OCI-LY3 (cell line): ENCODE measurements around the gene SEZ6L.

Experiments
- H2AFZ ChIP-seq: fragments of 200-600, 300-600 bp; shearing (Covaris generic); 2 replicates; pipeline ENCODE4 v1.6.0; 2014; ENCODE audit warnings: antibody characterized with exemption, low read depth, low read length
- H3K27ac ChIP-seq: fragments of 200-600, 300-600 bp; sonication (generic); 2 replicates; pipeline ENCODE4 v1.5.1; 2014; ENCODE audit warnings: mild to moderate bottlenecking, low read length, moderate library complexity, mixed read lengths
- H3K27me3 ChIP-seq: fragments of 200-600, 300-600 bp; sonication (generic); 2 replicates; pipeline ENCODE4 v1.6.1; 2014; ENCODE audit warnings: low read depth, low read length, mixed read lengths
- H3K36me3 ChIP-seq: fragments of 200-600, 300-600 bp; sonication (generic); replicated peaks from 2 replicates; pipeline ENCODE3; 2014; ENCODE audit warnings: low read depth, low read length, mixed read lengths
- H3K4me1 ChIP-seq: fragments of 300-600, 200-600 bp; sonication (generic); 2 replicates; pipeline ENCODE4 v1.6.1; 2014; ENCODE audit warnings: low read length, mixed read lengths
- H3K4me2 ChIP-seq: fragments of 200-600, 300-600 bp; sonication (generic); 2 replicates; pipeline ENCODE4 v1.6.1; 2014; ENCODE audit warnings: low read length, mixed read lengths
- H3K4me3 ChIP-seq: fragments of 300-600, 200-600 bp; sonication (generic); 2 replicates; pipeline ENCODE4 v1.5.1; 2014; ENCODE audit warnings: antibody characterized with exemption, mild to moderate bottlenecking, low read length, moderate library complexity
- H3K79me2 ChIP-seq: fragments of 300-600, 200-600 bp; shearing (Covaris generic); 2 replicates; pipeline ENCODE4 v1.6.1; 2014; ENCODE audit warnings: mild to moderate bottlenecking, low read length, mixed read lengths
- H3K9ac ChIP-seq: fragments of 300-600, 200-600 bp; shearing (Covaris generic); 2 replicates; pipeline ENCODE4 v1.6.0; 2014; ENCODE audit warnings: mild to moderate bottlenecking, low read length, moderate library complexity
- H3K9me3 ChIP-seq: fragments of 200-600, 300-600 bp; shearing (Covaris generic); 2 replicates; pipeline ENCODE4 v1.6.1; 2014; ENCODE audit warnings: low read length, mixed read lengths; ENCODE audit not compliant: insufficient read depth
- H4K20me1 ChIP-seq: fragments of 200-600, 300-600 bp; sonication (generic); 2 replicates; pipeline ENCODE4 v1.6.1; 2016; ENCODE audit warnings: low read length, mixed read lengths; ENCODE audit not compliant: insufficient read depth
- EZH2phosphoT487 ChIP-seq: fragments of 200-600 bp; shearing (Covaris generic); IDR thresholded peaks from 2 replicates; pipeline ENCODE4 v1.6.1; 2018; ENCODE audit warnings: antibody characterized with exemption, mixed run types, low read depth
- TF ChIP-seq, protein P1 (sequence below): fragments of 200-600, 300-600 bp; sonication (generic); IDR thresholded peaks from 2 replicates; pipeline ENCODE4 v1.5.1; 2014; ENCODE audit warnings: antibody characterized with exemption, low read length, low read depth

The SEZ6L gene

DNA sequence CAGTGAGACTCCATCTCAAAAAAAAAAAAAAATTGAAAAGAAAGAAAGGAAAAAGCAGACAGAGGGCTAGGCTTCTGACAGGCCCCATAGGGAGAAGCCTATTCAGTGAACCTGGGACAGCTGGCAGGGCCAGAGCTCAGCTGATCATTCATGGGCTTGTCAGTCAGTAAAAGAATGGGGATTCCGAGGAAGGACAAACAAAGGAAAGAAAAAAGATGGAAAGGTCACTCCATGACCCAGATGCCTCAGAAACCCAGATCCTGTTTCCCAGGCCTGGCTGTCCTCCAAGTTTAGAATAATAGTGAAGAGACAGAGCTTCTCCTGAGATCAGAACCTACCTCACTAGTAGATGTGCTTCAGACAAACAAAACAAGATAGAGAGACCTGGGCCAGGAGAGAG lies 225.5 kb downstream of the SEZ6L start:
- Histone ChIP-seq H3K9me3 (no peaks in the 10 kb centered on the region), H3K4me3 (no peak overlapping the region), H3K27ac (no peak overlapping the region), H4K20me1 (no peaks in the 10 kb centered on the region), H3K4me1 (peaks cover 14% of the 10 kb centered on the region), H3K9ac (no peak overlapping the region), H3K79me2 (no peaks in the 10 kb centered on the region), H2AFZ (no peak overlapping the region), H3K4me2 (no peak overlapping the region), H3K27me3 (peaks cover 20% of the 10 kb centered on the region; the same call in 1 of the 2 replicates), H3K36me3 (no peaks in the 10 kb centered on the region)
- TF ChIP-seq, protein P1, sequence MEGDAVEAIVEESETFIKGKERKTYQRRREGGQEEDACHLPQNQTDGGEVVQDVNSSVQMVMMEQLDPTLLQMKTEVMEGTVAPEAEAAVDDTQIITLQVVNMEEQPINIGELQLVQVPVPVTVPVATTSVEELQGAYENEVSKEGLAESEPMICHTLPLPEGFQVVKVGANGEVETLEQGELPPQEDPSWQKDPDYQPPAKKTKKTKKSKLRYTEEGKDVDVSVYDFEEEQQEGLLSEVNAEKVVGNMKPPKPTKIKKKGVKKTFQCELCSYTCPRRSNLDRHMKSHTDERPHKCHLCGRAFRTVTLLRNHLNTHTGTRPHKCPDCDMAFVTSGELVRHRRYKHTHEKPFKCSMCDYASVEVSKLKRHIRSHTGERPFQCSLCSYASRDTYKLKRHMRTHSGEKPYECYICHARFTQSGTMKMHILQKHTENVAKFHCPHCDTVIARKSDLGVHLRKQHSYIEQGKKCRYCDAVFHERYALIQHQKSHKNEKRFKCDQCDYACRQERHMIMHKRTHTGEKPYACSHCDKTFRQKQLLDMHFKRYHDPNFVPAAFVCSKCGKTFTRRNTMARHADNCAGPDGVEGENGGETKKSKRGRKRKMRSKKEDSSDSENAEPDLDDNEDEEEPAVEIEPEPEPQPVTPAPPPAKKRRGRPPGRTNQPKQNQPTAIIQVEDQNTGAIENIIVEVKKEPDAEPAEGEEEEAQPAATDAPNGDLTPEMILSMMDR, result no peak
- no peak for TF ChIP-seq EZH2phosphoT487

DNA sequence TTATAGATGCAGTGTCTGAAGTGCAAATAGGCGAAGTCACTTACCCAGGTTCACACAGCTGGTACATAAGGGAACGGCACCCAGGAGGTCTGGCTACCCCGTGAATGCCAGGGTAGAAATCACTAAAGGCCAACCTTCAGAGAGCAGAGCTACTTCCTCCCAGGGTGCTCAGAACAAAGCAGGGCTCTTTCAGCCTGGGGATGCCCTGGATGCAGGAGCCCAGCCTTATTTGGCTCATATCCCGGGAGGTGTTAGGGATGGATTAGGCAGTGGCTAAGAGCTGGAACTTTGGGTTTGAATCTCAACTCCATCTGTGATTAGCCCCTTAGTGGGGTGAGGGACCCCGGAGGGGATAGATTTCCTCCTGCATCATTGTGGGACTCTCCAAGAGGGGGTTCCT lies 226.7 kb downstream of the SEZ6L start:
- H3K4me3 ChIP-seq, result no peak overlapping the region
- H3K9ac ChIP-seq, result no peak overlapping the region
- H3K4me2 ChIP-seq, result no peak overlapping the region
- H2AFZ ChIP-seq, result no peak overlapping the region
- H3K9me3 ChIP-seq, result no peaks in the 10 kb centered on the region
- H3K4me1 ChIP-seq, result peaks cover 22% of the 10 kb centered on the region
- peaks cover 20% of the 10 kb centered on the region; the same call in 1 of the 2 replicates for H3K27me3 ChIP-seq
- H3K36me3 ChIP-seq, result no peaks in the 10 kb centered on the region
- H3K27ac ChIP-seq, result no peak overlapping the region
- no peaks in the 10 kb centered on the region for H3K79me2 ChIP-seq
- TF ChIP-seq, protein P1, result no peak
- TF ChIP-seq EZH2phosphoT487, result no peak
- H4K20me1 ChIP-seq, result no peaks in the 10 kb centered on the region

- no peak overlapping the region for H2AFZ ChIP-seq
Measured at GRCh38 chr22:26398741-26399153, 229.5 kb downstream of the SEZ6L start.

GRCh38 chr22:26399289-26399688 lies 230.0 kb downstream of the SEZ6L start:
- Histone ChIP-seq H3K4me3 (no peak overlapping the region), H2AFZ (no peak overlapping the region), H3K4me2 (peak overlapping the region; percentile 12; the same call in 1 of the 2 replicates), H3K9me3 (no peaks in the 10 kb centered on the region), H3K27ac (no peak overlapping the region), H3K9ac (no peak overlapping the region), H3K36me3 (no peaks in the 10 kb centered on the region), H3K4me1 (peaks cover 28% of the 10 kb centered on the region), H4K20me1 (no peaks in the 10 kb centered on the region), H3K79me2 (no peaks in the 10 kb centered on the region), H3K27me3 (peaks cover 12% of the 10 kb centered on the region; the same call in 1 of the 2 replicates)
- no peak for TF ChIP-seq EZH2phosphoT487
- TF ChIP-seq, protein P1, result no peak

More at GRCh38 chr22:26398741-26399153, 229.5 kb downstream of the SEZ6L start:
- Histone ChIP-seq H3K36me3 (no peaks in the 10 kb centered on the region), H3K27ac (no peak overlapping the region), H4K20me1 (no peaks in the 10 kb centered on the region), H3K4me2 (no peak overlapping the region), H3K4me1 (peaks cover 23% of the 10 kb centered on the region), H3K9me3 (no peaks in the 10 kb centered on the region), H3K9ac (no peak overlapping the region), H3K4me3 (no peak overlapping the region), H3K79me2 (no peaks in the 10 kb centered on the region), H3K27me3 (peaks cover 14% of the 10 kb centered on the region; the same call in 1 of the 2 replicates)
- TF ChIP-seq, protein P1, result peak; percentile 97
- no peak for TF ChIP-seq EZH2phosphoT487
